ENCODE measurements around the gene DENND4B.

The DENND4B gene

DNA sequence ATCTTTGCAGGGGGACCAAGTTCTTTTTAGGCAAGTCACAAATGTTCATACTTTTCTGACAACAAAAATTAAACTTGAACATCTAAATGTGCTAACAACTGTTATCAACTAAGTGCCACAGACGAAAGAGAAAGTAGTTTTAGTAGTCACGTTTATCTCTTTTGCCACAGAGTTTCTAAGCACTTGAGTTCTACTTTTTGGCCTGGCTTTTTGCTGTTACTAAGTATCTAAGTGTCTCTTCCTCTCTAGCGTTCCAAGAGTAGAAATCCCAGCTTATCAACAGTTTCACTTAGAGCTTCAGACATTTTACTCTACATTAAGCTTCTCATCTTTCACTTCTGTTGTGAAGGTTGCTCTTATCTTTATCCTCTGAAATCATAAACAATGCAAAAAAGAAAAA lies 58.0 kb downstream of the DENND4B start:
- no peak for DNase-seq (ENCODE audit: low read depth in 2 of 3, low spot score in 2 of 3)

DNA sequence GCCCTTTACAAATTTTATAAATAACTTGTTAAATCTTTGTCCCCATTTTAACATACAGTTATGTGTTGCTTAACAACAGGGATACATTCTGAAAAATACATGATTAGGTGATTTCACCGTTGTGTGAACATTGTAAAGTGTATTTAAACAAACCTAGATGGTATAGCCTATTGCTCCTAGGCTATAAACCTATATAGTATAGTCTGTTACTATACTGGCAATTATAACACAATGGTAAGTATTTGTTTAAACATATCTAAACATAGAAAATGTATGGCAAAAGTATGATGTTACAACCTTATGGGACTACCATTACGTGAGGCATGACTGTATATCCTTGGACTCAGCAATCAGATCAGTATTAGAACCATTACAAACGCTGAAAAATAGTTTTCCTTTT lies 60.4 kb downstream of the DENND4B start:
- no peak for DNase-seq (ENCODE audit: low read depth in 2 of 3, low spot score in 2 of 3)

DNA sequence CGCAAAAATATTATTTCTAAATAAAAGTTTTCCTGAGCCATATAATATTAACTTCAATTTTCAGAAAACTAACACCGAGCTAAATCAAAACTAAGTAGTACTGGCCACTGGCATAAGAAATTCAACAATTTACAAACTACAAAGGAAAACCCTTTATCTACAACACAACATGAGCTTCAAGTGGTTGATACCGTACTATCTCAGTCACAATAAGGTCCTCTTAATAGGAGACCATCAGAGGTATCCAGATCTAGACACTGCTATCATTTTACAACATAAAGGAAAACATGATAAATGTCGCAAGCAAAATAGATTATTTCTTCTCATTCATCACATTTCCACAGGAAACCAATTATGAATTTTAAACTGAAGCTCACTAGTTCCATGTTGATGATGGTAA lies 63.3 kb downstream of the DENND4B start:
- DNase-seq (ENCODE audit: low read depth in 2 of 3, low spot score in 2 of 3), result no peak

DNA sequence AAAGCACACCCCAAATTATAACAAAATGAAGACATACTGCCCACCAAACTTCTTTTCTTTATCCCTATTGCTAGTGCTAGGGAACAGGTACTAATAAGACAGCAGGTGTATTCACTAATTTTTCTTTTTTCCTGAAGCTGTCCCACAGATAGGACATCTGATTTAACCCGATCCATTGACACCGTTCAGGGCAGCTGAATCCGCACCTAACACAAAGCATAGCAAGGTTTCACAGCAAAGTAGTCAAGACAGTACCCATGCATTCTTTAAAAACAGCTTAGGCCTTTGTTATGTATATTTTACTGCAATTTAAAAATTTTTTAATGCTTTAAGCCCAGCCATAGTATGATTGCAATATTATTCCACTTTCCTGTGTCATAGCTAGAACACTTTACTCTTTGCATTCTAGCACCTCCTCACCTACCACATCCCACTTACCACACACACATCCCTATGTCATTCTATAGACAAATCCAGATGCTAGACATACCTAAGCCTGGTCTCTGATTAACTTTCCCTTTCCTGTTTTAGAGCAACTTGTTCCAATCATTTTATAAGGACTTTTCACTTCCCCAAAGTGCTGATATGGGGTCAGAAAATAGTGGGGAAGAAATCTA lies 64.1 kb downstream of the DENND4B start:
- no peak for DNase-seq (ENCODE audit: low read depth in 2 of 3, low spot score in 2 of 3)

DNA sequence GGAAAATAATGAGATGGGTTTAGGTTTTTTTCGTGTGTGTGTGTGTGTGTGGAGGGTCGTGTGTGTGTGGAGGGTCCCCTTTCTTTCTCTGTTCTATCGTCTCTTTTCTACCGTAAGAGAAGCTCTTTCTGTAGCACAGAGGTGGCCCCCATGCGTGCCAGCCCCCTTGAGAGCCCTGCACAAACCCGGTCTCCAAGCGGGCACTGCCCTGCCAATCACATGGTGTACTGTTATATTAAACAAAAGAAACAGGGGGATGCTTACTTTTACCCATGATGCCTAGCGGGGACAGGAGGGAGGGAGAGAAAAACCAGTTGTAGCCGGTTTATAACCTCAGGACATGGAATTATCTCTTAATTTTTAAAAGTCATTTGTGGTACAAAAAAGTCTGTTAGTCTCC lies 64.8 kb downstream of the DENND4B start:
- DNase-seq (ENCODE audit: low read depth in 2 of 3, low spot score in 2 of 3), result no peak

DNA sequence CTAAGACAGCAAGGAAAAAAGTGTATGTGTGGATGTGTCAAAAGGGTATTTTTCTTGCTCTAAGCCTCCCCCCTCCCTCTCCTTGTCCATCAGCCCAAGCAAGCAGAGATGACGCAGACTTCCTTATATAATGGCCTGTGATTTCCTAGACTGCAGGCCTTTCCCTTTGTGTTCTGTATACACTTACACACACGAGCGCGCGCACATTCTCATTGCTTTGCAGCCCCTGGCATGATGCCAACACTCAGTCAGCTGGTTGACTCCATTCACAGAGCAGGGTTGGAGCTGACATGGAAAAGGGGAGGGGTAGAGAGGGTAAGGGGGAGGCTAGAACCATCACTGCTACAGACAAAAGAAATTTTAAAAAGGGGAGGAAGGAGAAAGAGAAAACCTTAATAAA lies 65.6 kb downstream of the DENND4B start:
- no peak for DNase-seq (ENCODE audit: low read depth in 2 of 3, low spot score in 2 of 3)

DNA sequence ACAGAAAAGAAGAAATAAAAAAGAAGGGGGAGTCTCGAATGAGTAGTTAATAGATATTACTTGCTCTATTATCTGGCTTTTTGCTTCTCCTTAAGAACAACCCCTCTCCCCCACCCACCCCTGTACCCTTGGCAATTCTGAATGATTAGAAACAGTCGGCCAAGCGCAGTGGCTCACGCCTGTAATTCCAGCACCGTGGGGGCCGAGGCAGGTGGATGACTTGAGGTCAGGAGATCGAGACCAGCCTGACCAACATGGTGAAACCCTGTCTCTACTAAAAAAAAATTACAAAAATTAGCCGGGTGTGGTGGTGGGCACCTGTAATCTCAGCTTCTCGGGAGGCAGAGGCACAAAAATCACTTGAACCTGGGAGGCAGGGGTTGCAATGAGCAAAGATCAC lies 66.5 kb downstream of the DENND4B start:
- no peak for DNase-seq (ENCODE audit: low read depth in 2 of 3, low spot score in 2 of 3)
